IMR-90 (cell line): ENCODE measurements around the gene CLBA1. TPM values are rescaled to one million over a fixed set of nuclear protein-coding genes. Genes with fewer than 3 reads are reported as not detected.

Source experiments
- ATAC-seq: fragments of 200-7000 bp; cut with Tn5 transposase; 2 replicates; pipeline ENCODE4 v1.9.1; 2020; ENCODE audit warnings: low read depth, mild to moderate bottlenecking, moderate library complexity
- BruUV-seq: library from RNA; stranded (reverse); fragments of 400-500 nt; replicated peaks from 2 replicates; lab custom pipeline; 2021; lab: Mats Ljungman, UMichigan
- CTCF ChIA-PET: fragments of 300-600 bp; formaldehyde crosslinking; extraction: SDS; loops from one replicate; lab custom pipeline; 2021; ENCODE audit warnings: antibody characterized with exemption; lab: Yijun Ruan, JAX
- POLR2A ChIA-PET: fragments of 300-600 bp; sonication (Branson Sonifier 250); formaldehyde crosslinking; loops from one replicate; lab custom pipeline; 2022; ENCODE audit warnings: antibody characterized with exemption; ENCODE audit not compliant: unreplicated experiment; lab: Charles Lee
- DNase-seq: peaks from one replicate; pipeline ENCODE4 v3.0.0; 2013
- H2AFZ ChIP-seq: replicated peaks from 2 replicates; pipeline ENCODE3; 2013; ENCODE audit warnings: low read length, mild to moderate bottlenecking; ENCODE audit not compliant: poor library complexity
- H2AK5ac ChIP-seq: 2 replicates; pipeline ENCODE4 v1.6.1; 2013; ENCODE audit warnings: low read depth, low read length, inconsistent platforms
- H2AK9ac ChIP-seq: replicated peaks from 2 replicates; pipeline ENCODE3; 2013; ENCODE audit warnings: mild to moderate bottlenecking, low read depth, low read length, moderate library complexity; ENCODE audit not compliant: poor library complexity
- H2BK120ac ChIP-seq: 2 replicates; pipeline ENCODE4 v1.6.1; 2013; ENCODE audit warnings: low read depth, low read length, inconsistent platforms
- H2BK15ac ChIP-seq: 3 replicates; pipeline ENCODE4 v1.6.1; 2013; ENCODE audit warnings: low read depth, low read length, inconsistent platforms
- H2BK20ac ChIP-seq: 2 replicates; pipeline ENCODE4 v1.6.1; 2013; ENCODE audit warnings: low read depth, mild to moderate bottlenecking, inconsistent platforms, low read length, moderate library complexity
- H2BK5ac ChIP-seq: 2 replicates; pipeline ENCODE4 v1.6.1; 2013; ENCODE audit warnings: mild to moderate bottlenecking, low read depth, low read length, inconsistent platforms; ENCODE audit not compliant: poor library complexity, severe bottlenecking
- H3K14ac ChIP-seq: replicated peaks from 2 replicates; pipeline ENCODE4 v1.6.1; 2013; ENCODE audit warnings: low read depth, low read length, inconsistent platforms
- H3K18ac ChIP-seq: 2 replicates; pipeline ENCODE4 v1.6.1; 2013; ENCODE audit warnings: low read depth, low read length, control low read depth
- H3K23ac ChIP-seq: 2 replicates; pipeline ENCODE4 v1.6.1; 2013; ENCODE audit warnings: low read depth, low read length, inconsistent platforms
- H3K27ac ChIP-seq: 2 replicates; pipeline ENCODE4 v1.5.1; 2013; ENCODE audit warnings: mild to moderate bottlenecking, control low read depth, low read length; ENCODE audit not compliant: insufficient read depth
- H3K27me3 ChIP-seq: 2 replicates; pipeline ENCODE4 v1.6.1; 2013; ENCODE audit warnings: low read length; ENCODE audit not compliant: control insufficient read depth, insufficient read depth
- H3K36me3 ChIP-seq: 2 replicates; pipeline ENCODE4 v1.6.1; 2013; ENCODE audit warnings: low read length, mixed read lengths; ENCODE audit not compliant: control insufficient read depth, insufficient read depth
- H3K4ac ChIP-seq: 2 replicates; pipeline ENCODE4 v1.6.1; 2013; ENCODE audit warnings: low read depth, low read length, inconsistent platforms
- H3K4me1 ChIP-seq: 2 replicates; pipeline ENCODE4 v1.6.1; 2013; ENCODE audit warnings: low read length, mixed read lengths; ENCODE audit not compliant: control insufficient read depth, insufficient read depth
- H3K4me2 ChIP-seq: 2 replicates; pipeline ENCODE4 v1.6.1; 2013; ENCODE audit warnings: low read depth, mild to moderate bottlenecking, control low read depth, low read length, moderate library complexity
- H3K4me3 ChIP-seq: 2 replicates; pipeline ENCODE4 v1.5.1; 2013; ENCODE audit warnings: low read depth, mild to moderate bottlenecking, control low read depth, low read length, moderate library complexity; ENCODE audit not compliant: insufficient read depth
- H3K56ac ChIP-seq: 2 replicates; pipeline ENCODE4 v1.6.1; 2013; ENCODE audit warnings: low read length, inconsistent platforms; ENCODE audit not compliant: insufficient read depth; ENCODE audit errors: extremely low read depth
- H3K79me1 ChIP-seq, 2 experiments: 2 replicates each; pipeline ENCODE4 v1.6.1; 2013; ENCODE audit warnings: low read length in 2 of 2, inconsistent platforms in 1 of 2, low read depth in 1 of 2
- H3K9ac ChIP-seq: 2 replicates; pipeline ENCODE4 v1.6.1; 2013; ENCODE audit warnings: low read depth, low read length, control low read depth
- H3K9me1 ChIP-seq: 2 replicates; pipeline ENCODE4 v1.6.1; 2013; ENCODE audit warnings: low read length, inconsistent platforms; ENCODE audit not compliant: insufficient read depth
- H3K9me3 ChIP-seq: 2 replicates; pipeline ENCODE4 v1.6.1; 2013; ENCODE audit warnings: low read length; ENCODE audit not compliant: control insufficient read depth, insufficient read depth
- H4K20me1 ChIP-seq: 2 replicates; pipeline ENCODE4 v1.6.1; 2013; ENCODE audit warnings: low read length, inconsistent platforms; ENCODE audit not compliant: insufficient read depth
- H4K5ac ChIP-seq: 2 replicates; pipeline ENCODE4 v1.6.1; 2013; ENCODE audit warnings: mild to moderate bottlenecking, low read depth, low read length, control low read depth
- H4K8ac ChIP-seq, 2 experiments: 2 replicates each; pipeline ENCODE4 v1.6.1; 2013; ENCODE audit warnings: low read depth in 2 of 2, low read length in 2 of 2, control low read depth in 1 of 2, inconsistent platforms in 1 of 2
- H4K91ac ChIP-seq: 2 replicates; pipeline ENCODE4 v1.6.1; 2013; ENCODE audit warnings: low read depth, low read length, inconsistent platforms; ENCODE audit not compliant: insufficient read depth
- NFE2L2 ChIP-seq: fragments of 150-350 bp; IDR thresholded peaks from 2 replicates; pipeline ENCODE4 v1.6.1; 2016; ENCODE audit warnings: low read depth, mild to moderate bottlenecking, low read length
- WGBS, 2 experiments: methylation state at CpG; one replicate each; pipeline versions ENCODE4 v1.1.5 to v1.1.7; 2013; ENCODE audit warnings: missing lambda C conversion rate in 2 of 2; ENCODE audit not compliant: insufficient read length in 1 of 2; ENCODE audit errors: extremely low coverage in 2 of 2; 5-methylcytosine and 5-hydroxymethylcytosine counted together
- dilution Hi-C: fragments of 300-500 bp; cut with HindIII; formaldehyde crosslinking; loops from one replicate; pipeline ENCODE4 v1.14.3; 2018; ENCODE audit warnings: low sequenced_read_pairs; ENCODE audit not compliant: unreplicated experiment
- in situ Hi-C: fragments of 300-500 bp; cut with MboI; formaldehyde crosslinking; loops from 3 replicates; pipeline ENCODE4 v1.14.3; 2019; ENCODE audit warnings: low sequenced_read_pairs, inconsistent platforms, mixed read lengths
- intact Hi-C: fragments of 100-400 bp; cut with micrococcal nuclease; formaldehyde crosslinking; loops from 2 replicates; pipeline ENCODE4 v1.10.0; 2022
- polyA plus RNA-seq, 3 experiments: library from polyadenylated mRNA; depleted of rRNA; stranded (reverse); fragments of >200 nt; gene quantifications; 2 replicates each; pipeline ENCODE4 v1.2.3, GENCODE V29; 2012; ENCODE audit warnings: low replicate concordance in 1 of 3
- total RNA-seq: library from RNA; depleted of rRNA; stranded (reverse); fragments of >200 nt; gene quantifications from 2 replicates; pipeline ENCODE4 v1.2.3, GENCODE V29; 2012

Gene CLBA1
- total and polyA plus RNA-seq, 2 of the 4 experiments (the other 2 are of a cell fraction), result 2.7 to 6.2 TPM

DNA sequence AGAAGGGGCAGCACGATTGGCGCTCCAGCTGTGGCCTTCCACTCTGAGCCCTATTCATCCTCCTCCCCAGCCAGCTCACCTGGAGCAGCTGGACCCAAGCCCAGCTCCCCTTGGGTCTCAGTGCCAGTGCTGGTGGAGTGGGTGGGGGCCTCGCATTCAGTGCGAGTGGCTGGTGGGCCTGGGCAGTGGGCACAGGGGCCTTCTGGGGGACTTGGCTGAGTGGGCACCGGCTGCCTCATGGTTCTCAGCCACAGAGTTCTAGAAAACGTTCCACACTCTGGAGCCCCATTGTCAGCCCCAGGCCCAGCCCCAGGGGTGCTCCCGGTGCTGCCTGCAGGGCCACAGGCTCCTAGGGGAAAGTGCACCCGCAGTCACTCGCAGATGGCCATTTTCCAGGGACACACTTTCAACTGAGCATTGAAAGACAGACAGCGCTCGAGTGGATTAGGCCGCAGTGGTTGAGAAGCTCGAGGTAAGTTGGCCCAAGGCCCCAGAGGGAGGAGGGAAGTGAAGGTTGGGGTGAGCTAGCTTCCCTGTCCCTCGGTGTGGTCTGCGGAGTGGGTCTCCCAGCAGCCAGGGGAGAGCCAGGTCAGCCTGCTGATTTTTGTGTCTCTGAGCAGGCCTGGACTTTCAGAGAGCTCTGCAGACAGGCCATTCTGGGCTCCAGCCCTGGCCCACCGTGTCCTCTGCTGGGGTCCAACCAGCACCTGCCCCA, 3.8 kb downstream of the CLBA1 start:
- Histone ChIP-seq H3K4me2 (no peak overlapping the region), H4K8ac (no peak overlapping the region), H2AK9ac (no peak overlapping the region), H4K91ac (no peak overlapping the region), H3K79me1 (peaks cover 0 to 9% of the 10 kb centered on the region in 2 experiments; a peak in 1 of 4 replicates), H2BK120ac (no peak overlapping the region), H2BK5ac (no peak overlapping the region), H3K56ac (no peak overlapping the region), H3K9me1 (0 out of 2 replicates have a peak, but pooled peaks cover 5% of the 10 kb centered on the region), H3K36me3 (peaks cover 10% of the 10 kb centered on the region; the same call in 1 of the 2 replicates), H2BK20ac (no peak overlapping the region), H3K9me3 (no peaks in the 10 kb centered on the region), H3K4ac (no peak overlapping the region), H3K27me3 (no peaks in the 10 kb centered on the region), H2AK5ac (no peak overlapping the region), H4K5ac (no peak overlapping the region), H2BK15ac (no peak overlapping the region), H3K14ac (no peak overlapping the region), H3K27ac (no peak overlapping the region), H3K9ac (no peak overlapping the region), H3K18ac (no peak overlapping the region), H3K23ac (no peak overlapping the region), H4K20me1 (peaks cover 4% of the 10 kb centered on the region; the same call in 1 of the 2 replicates), H2AFZ (no peak overlapping the region), H3K4me1 (peaks cover 3% of the 10 kb centered on the region; the same call in 1 of the 2 replicates), H3K4me3 (no peak overlapping the region)
- intact Hi-C loops (no loop called here), dilution Hi-C loops (no loop called here), in situ Hi-C loops (no loop called here)
- 88% methylated on average over 7 of the region's 16 CpGs; no CpG with 5 or more reads in 1 of the 2 experiments for WGBS, 2 experiments
- no peak for TF ChIP-seq NFE2L2
- CTCF ChIA-PET, result no interaction called here
- no peak for DNase-seq
- POLR2A ChIA-PET, result no interaction called here
- no peak for ATAC-seq
- BruUV-seq, result no TSS peak
